WTC11 (cell line): ENCODE results near the gene MAST4. TPM values are rescaled to one million over a fixed set of nuclear protein-coding genes. Genes with fewer than 3 reads are reported as not detected.

Experiments
- ATAC-seq: fragments of 200-7000 bp; cut with Tn5 transposase; 2 replicates; pipeline ENCODE4 v1.10.0; 2021; ENCODE audit warnings: mild to moderate bottlenecking, moderate library complexity
- CTCF ChIA-PET: fragments of 300-600 bp; sonication (Branson Sonifier 250); formaldehyde crosslinking; loops from one replicate; lab custom pipeline; 2021; ENCODE audit warnings: antibody characterized with exemption; lab: Charles Lee
- POLR2A ChIA-PET: fragments of 350-600 bp; sonication (Branson Sonifier 250); formaldehyde crosslinking; loops from one replicate; lab custom pipeline; 2021; ENCODE audit warnings: antibody characterized with exemption; lab: Charles Lee
- DNase-seq: peaks from one replicate; pipeline ENCODE4 v3.0.0; 2021; ENCODE audit warnings: low spot score
- H3K27ac Mint-ChIP-seq: 2 replicates; pipeline ENCODE4 v1.8.0; 2021; ENCODE audit warnings: mixed read lengths
- H3K27me3 Mint-ChIP-seq: 2 replicates; pipeline ENCODE4 v1.8.0; 2021; ENCODE audit warnings: low read depth, mild to moderate bottlenecking, moderate library complexity, mixed read lengths
- H3K36me3 Mint-ChIP-seq: 2 replicates; pipeline ENCODE4 v1.8.0; 2021; ENCODE audit warnings: mixed read lengths
- H3K4me1 Mint-ChIP-seq: 2 replicates; pipeline ENCODE4 v1.8.0; 2022; ENCODE audit warnings: mixed read lengths
- H3K4me3 Mint-ChIP-seq: 2 replicates; pipeline ENCODE4 v1.8.0; 2021; ENCODE audit warnings: mild to moderate bottlenecking, moderate library complexity, mixed read lengths
- H3K9me3 Mint-ChIP-seq: 2 replicates; pipeline ENCODE4 v1.8.0; 2021; ENCODE audit warnings: mixed read lengths
- ATF3 ChIP-seq: sonication (generic); formaldehyde crosslinking; conservative IDR thresholded peaks from 2 replicates; pipeline ENCODE4 v1.8.1; 2022; ENCODE audit warnings: mild to moderate bottlenecking, missing genetic modification reagents
- CBFB ChIP-seq: sonication (generic); formaldehyde crosslinking; IDR thresholded peaks from 2 replicates; pipeline ENCODE4 v1.8.1; 2022; ENCODE audit warnings: mild to moderate bottlenecking, low read depth, missing genetic modification reagents
- EMX1 ChIP-seq: fragments of 250-450 bp; sonication (Bioruptor Pico); IDR thresholded peaks from 2 replicates; pipeline ENCODE4 v1.8.0; 2021; ENCODE audit warnings: mild to moderate bottlenecking
- ERG ChIP-seq: fragments of 250-450 bp; sonication (Bioruptor Pico); IDR thresholded peaks from 2 replicates; pipeline ENCODE4 v1.8.0; 2021; ENCODE audit warnings: mild to moderate bottlenecking
- ESRRA ChIP-seq: sonication (generic); formaldehyde crosslinking; IDR thresholded peaks from 2 replicates; pipeline ENCODE4 v1.8.1; 2022; ENCODE audit warnings: mild to moderate bottlenecking, missing genetic modification reagents, borderline replicate concordance
- FOXP1 ChIP-seq: sonication (generic); formaldehyde crosslinking; IDR thresholded peaks from 2 replicates; pipeline ENCODE4 v1.8.0; 2022; ENCODE audit warnings: missing genetic modification reagents, mild to moderate bottlenecking, moderate library complexity, borderline replicate concordance
- HMGA2 ChIP-seq: fragments of 250-450 bp; sonication (Bioruptor Pico); IDR thresholded peaks from 2 replicates; pipeline ENCODE4 v1.4.0; 2021; ENCODE audit warnings: mild to moderate bottlenecking, moderate library complexity
- IRF1 ChIP-seq: sonication (generic); formaldehyde crosslinking; IDR thresholded peaks from 2 replicates; pipeline ENCODE4 v1.8.0; 2023; ENCODE audit warnings: missing genetic modification reagents
- IRF2 ChIP-seq: sonication (generic); formaldehyde crosslinking; IDR thresholded peaks from 2 replicates; pipeline ENCODE4 v1.8.0; 2022; ENCODE audit warnings: low read depth, missing genetic modification reagents, borderline replicate concordance
- KAT7 ChIP-seq: sonication (generic); formaldehyde crosslinking; IDR thresholded peaks from 2 replicates; pipeline ENCODE4 v1.8.1; 2023; ENCODE audit warnings: missing genetic modification reagents, mild to moderate bottlenecking, borderline replicate concordance
- MYBL2 ChIP-seq: sonication (generic); formaldehyde crosslinking; IDR thresholded peaks from 2 replicates; pipeline ENCODE4 v1.8.1; 2023; ENCODE audit warnings: mild to moderate bottlenecking, moderate library complexity, missing genetic modification reagents
- NFATC4 ChIP-seq: fragments of 250-450 bp; sonication (Bioruptor Pico); IDR thresholded peaks from 2 replicates; pipeline ENCODE4 v1.9.0; 2021; ENCODE audit warnings: mild to moderate bottlenecking
- NFE2L1 ChIP-seq: sonication (generic); formaldehyde crosslinking; IDR thresholded peaks from 2 replicates; pipeline ENCODE4 v1.8.1; 2023; ENCODE audit warnings: missing genetic modification reagents
- NFYB ChIP-seq: sonication (generic); formaldehyde crosslinking; conservative IDR thresholded peaks from 2 replicates; pipeline ENCODE4 v1.8.0; 2022; ENCODE audit warnings: low read depth, missing genetic modification reagents
- SP1 ChIP-seq: sonication (generic); formaldehyde crosslinking; conservative IDR thresholded peaks from 2 replicates; pipeline ENCODE4 v1.8.1; 2022; ENCODE audit warnings: missing genetic modification reagents
- ZNF121 ChIP-seq: sonication (generic); formaldehyde crosslinking; IDR thresholded peaks from 2 replicates; pipeline ENCODE4 v1.8.0; 2023; ENCODE audit warnings: missing genetic modification reagents
- ZNF281 ChIP-seq: sonication (generic); formaldehyde crosslinking; IDR thresholded peaks from 2 replicates; pipeline ENCODE4 v1.8.0; 2023; ENCODE audit warnings: mild to moderate bottlenecking, missing genetic modification reagents
- ZNF512 ChIP-seq: sonication (generic); formaldehyde crosslinking; IDR thresholded peaks from 2 replicates; pipeline ENCODE4 v1.8.1; 2022; ENCODE audit warnings: missing genetic modification reagents, borderline replicate concordance
- total RNA-seq: library from RNA; stranded (reverse); gene quantifications from 3 replicates; pipeline ENCODE4 v1.2.3, GENCODE V29; 2021

Gene MAST4
- total RNA-seq, 1 experiment from 2014 or later: 8.0 TPM

GRCh38 chr5:66805514-66806430 is 209.6 kb downstream of the MAST4 start (continued):
- TF ChIP-seq ZNF281 (CRISPR knock-in tag) (no peak), EMX1 (CRISPR knock-in tag) (no peak)

- no peak overlapping the region for H3K27ac Mint-ChIP-seq
- POLR2A ChIA-PET: no interaction called here
- H3K4me3 Mint-ChIP-seq: no peak overlapping the region
- no peaks in the 10 kb centered on the region for H3K9me3 Mint-ChIP-seq
- peaks cover 17% of the 10 kb centered on the region for H3K4me1 Mint-ChIP-seq
- CTCF ChIA-PET: no interaction called here
- DNase-seq: no peak
- H3K36me3 Mint-ChIP-seq: no peaks in the 10 kb centered on the region
- TF ChIP-seq SP1 (CRISPR knock-in tag) (no peak), ATF3 (CRISPR knock-in tag) (no peak), FOXP1 (CRISPR knock-in tag) (no peak), ESRRA (CRISPR knock-in tag) (no peak), NFYB (CRISPR knock-in tag) (no peak), IRF1 (CRISPR knock-in tag) (no peak), MYBL2 (CRISPR knock-in tag) (no peak), KAT7 (CRISPR knock-in tag) (no peak), CBFB (CRISPR knock-in tag) (no peak), ERG (CRISPR knock-in tag) (no peak), ZNF512 (CRISPR knock-in tag) (no peak), NFE2L1 (CRISPR knock-in tag) (no peak), ZNF121 (no peak), IRF2 (CRISPR knock-in tag) (no peak), EMX1 (CRISPR knock-in tag) (no peak), HMGA2 (CRISPR knock-in tag) (no peak), NFATC4 (CRISPR knock-in tag) (no peak)
- TF ChIP-seq, all 79 proteins: peak for 0
- H3K27me3 Mint-ChIP-seq: no peaks in the 10 kb centered on the region
- peak; percentile 56 for ATAC-seq
Measured at GRCh38 chr5:66807743-66808142, 211.6 kb downstream of the MAST4 start.
